ENCODE data around the gene CD28. TPM values are rescaled to one million over a fixed set of nuclear protein-coding genes. Genes with fewer than 3 reads are reported as not detected.

CD28 gene
- total RNA-seq, 4 donors from 2014 or later: 1.6 to 16.3 (median 6.0) TPM

DNA sequence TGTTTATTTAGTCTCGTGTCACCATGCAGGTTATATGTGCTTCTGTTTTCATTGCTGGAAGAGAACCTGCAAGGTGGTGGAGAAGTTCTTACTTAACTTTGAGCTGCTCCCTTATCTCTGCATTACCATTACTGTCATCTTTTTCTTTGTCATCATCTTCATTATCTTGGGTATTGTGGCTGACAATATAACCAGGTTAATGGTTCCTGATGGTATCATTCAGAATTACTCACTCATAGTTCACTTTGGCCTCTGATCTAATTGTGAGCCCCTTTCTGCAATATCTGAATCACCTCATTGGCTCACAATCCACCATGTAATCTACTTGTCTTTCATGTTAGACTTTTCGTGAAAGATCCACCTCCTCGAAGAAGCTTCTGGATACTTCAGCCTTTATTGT is 5.0 kb downstream of the CD28 start:
- TF ChIP-seq, protein P1, sequence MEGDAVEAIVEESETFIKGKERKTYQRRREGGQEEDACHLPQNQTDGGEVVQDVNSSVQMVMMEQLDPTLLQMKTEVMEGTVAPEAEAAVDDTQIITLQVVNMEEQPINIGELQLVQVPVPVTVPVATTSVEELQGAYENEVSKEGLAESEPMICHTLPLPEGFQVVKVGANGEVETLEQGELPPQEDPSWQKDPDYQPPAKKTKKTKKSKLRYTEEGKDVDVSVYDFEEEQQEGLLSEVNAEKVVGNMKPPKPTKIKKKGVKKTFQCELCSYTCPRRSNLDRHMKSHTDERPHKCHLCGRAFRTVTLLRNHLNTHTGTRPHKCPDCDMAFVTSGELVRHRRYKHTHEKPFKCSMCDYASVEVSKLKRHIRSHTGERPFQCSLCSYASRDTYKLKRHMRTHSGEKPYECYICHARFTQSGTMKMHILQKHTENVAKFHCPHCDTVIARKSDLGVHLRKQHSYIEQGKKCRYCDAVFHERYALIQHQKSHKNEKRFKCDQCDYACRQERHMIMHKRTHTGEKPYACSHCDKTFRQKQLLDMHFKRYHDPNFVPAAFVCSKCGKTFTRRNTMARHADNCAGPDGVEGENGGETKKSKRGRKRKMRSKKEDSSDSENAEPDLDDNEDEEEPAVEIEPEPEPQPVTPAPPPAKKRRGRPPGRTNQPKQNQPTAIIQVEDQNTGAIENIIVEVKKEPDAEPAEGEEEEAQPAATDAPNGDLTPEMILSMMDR (IDR thresholded peaks at IDR 0.05): no peak
- DNase-seq (ENCODE audit: low spot score): no peak
- no peak for ATAC-seq (ENCODE audit: low FRiP score)

DNA sequence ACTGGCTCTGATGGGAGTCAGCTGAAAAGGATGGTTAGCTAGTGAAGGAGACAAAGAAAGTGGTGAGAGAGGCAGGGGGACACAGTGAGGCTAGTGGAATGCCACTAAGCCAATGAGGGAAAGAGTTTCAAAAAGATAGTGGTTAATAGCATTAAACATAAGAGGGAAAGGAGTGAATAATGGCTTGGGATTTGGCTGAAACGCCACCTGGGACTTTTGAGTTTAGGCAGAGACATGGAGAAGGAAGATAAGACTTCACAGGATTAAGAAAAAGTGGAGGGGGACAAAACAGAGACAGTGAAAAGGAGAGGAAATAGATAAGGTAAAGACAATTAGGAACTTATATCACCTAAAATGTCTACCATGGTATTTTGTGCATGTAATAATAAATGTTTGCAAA is 6.9 kb downstream of the CD28 start:
- DNase-seq (ENCODE audit: low spot score) (no peak), ATAC-seq (ENCODE audit: low FRiP score) (no peak)
- TF ChIP-seq, protein P1 (IDR thresholded peaks at IDR 0.05): no peak

DNA sequence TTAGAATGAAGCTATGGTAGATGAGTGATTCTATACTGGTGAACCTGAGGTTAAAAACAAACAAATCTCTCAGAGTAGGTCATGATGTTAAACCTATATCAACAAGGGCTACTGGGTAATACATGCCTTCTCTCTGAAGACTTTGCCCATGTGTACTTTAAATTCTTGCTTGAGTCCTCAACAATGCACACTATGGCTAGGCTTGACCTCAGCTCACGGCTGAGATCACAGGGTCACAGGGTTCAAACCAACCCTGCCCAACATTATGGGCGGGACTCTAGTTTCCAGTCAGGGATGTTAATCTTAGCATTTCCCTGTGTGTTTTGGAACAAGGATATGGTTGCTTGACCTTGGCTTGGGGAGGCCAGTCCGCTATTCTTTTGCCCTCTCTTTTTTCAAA is 7.7 kb downstream of the CD28 start:
- no peak for DNase-seq (ENCODE audit: low spot score)
- no peak for ATAC-seq (ENCODE audit: low FRiP score)
- TF ChIP-seq, protein P1 (IDR thresholded peaks at IDR 0.05): no peak

DNA sequence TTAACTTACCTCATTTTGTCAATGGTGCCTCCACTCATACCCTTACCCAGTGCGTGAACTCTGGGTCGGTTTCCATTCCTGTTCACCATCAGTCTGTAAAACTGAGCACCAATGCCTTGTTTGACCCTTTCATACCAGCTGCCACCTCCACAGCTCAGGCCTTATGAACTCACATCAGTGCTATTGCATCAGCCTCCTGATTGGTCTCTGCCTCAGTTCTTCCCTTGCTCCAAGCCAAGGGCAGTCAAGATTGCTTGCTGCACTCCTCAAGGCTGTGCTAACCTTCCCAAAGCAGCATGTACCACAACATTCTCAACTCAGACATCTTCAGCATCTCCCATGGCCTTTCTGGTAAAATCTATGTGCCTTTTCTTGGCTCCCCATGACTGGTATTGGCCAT is 9.3 kb downstream of the CD28 start:
- TF ChIP-seq, protein P1 (IDR thresholded peaks at IDR 0.05): no peak
- DNase-seq (ENCODE audit: low spot score) (no peak), ATAC-seq (ENCODE audit: low FRiP score) (no peak)

DNA sequence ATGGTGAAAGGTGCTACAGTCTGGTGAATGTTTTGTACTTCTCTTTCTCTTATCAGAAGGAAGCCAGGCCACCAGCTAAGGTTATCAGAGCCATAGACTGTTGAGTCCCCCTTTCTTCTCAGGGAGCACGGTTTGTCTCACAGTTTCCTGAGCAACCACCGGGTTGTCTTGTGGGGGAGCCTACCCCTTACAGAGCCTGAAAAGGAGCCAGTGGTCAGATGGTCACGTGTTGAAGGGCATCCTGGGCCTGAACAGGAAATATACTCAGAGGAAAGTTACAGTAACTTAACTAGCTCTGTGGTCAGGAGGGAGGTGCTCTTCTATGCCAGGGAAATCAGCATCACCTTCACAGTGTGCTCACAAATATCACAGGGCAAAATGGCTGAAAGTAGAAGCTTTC is 11.6 kb downstream of the CD28 start:
- TF ChIP-seq, protein P1 (IDR thresholded peaks at IDR 0.05): no peak
- DNase-seq (ENCODE audit: low spot score): no peak
- no peak for ATAC-seq (ENCODE audit: low FRiP score)

DNA sequence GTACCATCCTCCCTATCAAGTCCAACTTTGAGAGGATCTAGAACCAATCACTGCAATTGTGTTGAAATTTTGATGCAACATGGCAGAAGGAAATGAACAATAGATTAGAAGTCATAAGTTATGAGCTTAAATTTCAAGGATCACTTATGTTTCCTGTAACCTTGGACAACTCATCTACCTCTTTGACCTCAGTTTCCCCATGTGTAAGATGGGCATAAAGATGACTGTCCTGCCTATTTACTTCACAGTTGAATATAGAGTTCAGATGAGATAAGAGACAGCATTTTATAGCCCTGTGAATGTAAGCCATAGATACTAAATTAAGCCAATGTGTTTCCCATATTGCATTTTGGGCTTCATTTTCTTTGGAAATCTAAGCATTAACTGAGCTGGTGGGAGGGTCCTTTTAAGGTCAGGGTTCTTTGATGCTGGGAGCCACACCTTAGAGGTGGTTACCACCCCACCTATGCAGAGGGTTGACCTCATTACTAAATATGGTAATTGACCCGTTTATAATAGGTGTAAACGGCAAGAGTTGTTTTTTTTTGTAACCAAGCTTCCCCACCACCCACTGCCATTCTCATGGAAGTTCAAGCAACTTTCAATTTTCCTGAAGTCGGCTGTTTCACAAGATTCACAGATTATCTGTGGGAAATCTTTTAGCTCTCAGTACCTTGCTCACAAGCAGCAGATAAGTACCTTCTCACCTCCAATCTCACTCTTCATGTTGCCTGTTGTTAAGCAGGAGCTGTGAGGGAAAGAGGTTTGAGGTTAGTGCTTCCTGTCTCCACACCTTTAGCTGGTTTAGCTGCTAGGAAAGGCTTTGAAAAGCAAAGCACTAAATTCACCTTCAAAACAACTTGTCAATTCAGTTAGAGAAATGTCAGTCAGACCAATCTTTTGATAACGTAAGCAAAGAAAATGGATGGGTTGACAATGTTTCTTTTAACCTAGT is 13.3 kb downstream of the CD28 start:
- DNase-seq (ENCODE audit: low spot score) (no peak), ATAC-seq (ENCODE audit: low FRiP score) (no peak)
- TF ChIP-seq, protein P1 (IDR thresholded peaks at IDR 0.05): no peak
